GM21360 (cell line): ENCODE measurements around the gene KMT2E.
"Not testable (repeated sequence)": the region's sequence is repeated elsewhere in the genome, so short reads cannot be mapped to it uniquely, and the experiment has no call there.

Source experiments
- ATAC-seq: cut with Tn5 transposase; IDR thresholded peaks from one replicate; pipeline ENCODE4 v1.9.1; 2021; ENCODE audit warnings: mild to moderate bottlenecking, moderate library complexity; ENCODE audit not compliant: unreplicated experiment

The KMT2E gene

DNA sequence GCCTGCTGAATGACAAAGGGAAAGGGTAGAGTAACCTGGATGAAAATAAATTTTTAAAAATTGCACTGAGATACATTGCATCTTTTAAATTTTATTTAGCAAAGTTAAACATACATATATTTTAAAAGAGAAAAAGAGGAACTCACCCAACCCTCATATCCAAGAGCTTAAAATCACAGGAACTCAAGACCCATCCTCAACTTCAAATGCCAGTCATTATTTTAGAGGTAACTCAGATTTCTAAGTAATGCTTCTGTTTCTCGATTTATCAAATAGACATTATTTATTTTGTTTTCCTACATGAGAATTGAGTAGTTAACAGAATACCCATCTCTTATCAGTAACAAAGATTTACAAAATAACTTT, 32.4 kb upstream of the KMT2E start:
- ATAC-seq, result no peak

DNA sequence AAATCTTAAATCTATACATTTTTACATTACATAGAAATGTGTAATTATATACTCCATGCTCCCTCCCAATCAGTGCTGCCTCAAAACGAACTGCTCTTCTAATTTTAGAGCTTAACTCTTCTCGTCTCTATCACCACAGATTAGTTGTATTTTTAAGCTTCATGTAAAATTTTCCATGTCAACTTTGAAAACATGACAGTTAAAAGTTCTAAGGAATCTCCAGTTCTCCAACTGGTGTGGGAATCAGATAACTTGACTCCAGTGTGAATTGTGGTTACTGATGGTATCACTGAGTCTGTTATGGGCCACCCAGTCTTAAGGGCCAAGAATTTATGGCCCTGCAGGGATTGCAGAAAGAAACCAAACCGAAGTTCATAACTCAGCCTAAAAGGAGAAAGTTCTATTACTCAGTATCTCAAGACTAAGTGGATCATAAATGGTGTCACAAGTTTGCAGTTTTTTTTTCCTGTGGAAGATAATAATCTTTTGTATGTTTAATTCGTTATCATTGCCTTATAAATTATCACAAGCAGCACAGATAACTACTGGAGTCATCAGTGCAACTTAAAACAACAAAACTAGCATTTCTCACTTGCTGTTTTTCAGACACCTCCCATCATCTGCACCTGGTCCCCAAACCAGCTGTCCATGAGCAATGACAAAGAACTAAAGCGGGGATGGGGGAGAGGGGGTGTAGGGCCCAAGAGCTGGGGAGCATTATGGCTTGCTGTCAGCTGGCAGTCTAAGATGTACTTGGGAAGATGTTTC, 31.5 kb upstream of the KMT2E start:
- no peak for ATAC-seq

DNA sequence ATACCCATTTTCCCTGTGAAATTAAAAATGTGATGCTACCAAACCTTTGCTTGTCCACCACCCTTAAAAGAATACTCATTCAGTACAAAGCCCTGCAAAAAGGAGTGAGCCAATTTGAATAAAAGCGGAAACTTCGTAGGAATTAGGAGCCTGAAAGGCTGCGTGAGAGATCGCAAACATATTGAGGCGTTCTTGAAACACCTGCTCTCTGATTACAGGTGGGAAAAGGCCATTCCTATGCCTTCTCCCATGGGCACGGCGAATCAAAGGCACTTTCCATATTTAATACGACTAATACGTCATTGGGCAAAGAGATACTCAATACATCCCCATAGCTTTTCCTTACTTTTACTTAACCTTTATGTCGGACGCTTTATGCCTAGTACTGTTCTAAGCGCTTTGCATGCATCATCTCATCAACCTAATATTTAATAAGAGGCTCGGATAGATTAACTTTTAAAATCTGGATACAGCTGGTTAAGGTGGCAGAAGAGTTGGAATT, 30.9 kb upstream of the KMT2E start:
- ATAC-seq, result no peak

DNA sequence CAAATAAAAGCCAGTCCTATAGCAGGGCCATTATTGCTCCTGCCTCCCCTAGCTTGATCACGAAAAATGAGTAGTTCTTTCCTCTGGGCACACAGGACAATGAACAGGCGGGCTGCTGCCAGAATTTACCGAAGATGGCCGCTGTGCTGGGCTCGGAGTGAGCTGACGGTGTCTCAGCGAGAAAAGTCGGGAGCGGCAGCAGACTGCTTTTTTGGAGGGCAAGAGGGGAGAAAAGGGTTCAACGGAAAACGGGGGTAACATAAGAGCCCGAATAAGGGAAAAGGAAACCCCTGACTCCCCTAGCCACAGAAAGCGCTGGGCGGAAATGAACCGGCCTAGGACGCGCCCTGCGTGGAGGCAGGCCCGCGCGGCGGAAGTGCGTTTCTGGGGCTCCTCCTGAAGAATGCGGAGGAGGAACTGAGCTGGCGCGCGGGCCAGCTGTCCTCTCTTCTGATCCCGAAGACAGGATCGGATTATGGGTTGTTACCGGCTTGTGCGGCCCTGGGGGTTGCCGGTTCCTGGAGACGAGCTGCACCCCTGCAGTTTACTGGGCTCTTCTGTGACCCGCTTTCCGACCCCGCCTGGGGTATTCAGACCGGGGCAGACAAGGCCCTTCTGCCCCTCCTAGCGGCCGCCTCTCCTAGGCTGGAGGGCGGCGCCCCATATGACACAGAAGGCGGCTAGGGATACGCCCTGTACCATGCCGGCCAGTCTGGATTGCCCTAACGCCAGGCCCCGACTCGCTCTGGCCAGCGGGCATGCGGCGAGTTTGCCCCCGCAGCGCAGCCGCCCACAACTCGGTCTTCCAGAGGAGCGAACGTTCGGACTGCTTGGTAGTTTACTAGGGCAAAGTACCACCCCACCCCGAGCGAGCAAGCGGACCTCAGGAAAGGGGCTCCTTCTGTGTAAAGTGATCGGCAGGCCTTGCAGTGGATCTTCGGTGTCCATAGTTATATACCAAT, 30.1 kb upstream of the KMT2E start:
- ATAC-seq, result peak; percentile 79

DNA sequence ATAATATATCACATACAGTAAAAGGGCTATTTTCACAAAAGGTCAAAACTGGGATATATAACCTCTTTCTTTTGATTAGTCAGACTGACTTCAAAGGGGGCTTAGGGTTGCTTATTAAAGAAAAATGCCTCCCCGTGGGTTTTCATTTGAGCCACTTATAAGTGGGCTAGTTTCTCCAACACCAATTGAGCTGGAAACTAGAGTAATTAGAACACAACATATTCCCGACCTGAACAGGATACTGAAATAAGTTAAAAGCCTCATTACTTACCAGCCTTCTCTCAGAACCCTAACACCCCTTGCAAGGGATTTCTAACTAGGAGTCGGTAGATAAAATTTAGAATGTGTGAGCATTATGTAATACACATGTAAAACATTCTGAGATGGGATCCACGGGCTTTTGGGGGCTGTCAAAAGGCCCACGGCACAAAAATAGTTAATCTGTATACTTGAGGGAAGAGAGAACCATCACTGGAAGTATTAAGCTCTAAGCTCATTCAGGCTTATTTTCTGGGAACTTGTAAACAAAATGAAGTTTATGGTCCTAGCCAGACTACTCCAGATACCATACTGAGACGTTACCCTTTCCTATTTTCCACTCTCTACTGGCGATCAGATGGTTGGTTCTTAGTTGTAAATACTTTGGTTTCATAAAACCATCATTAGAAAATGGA, 29.3 kb upstream of the KMT2E start:
- ATAC-seq, result no peak

DNA sequence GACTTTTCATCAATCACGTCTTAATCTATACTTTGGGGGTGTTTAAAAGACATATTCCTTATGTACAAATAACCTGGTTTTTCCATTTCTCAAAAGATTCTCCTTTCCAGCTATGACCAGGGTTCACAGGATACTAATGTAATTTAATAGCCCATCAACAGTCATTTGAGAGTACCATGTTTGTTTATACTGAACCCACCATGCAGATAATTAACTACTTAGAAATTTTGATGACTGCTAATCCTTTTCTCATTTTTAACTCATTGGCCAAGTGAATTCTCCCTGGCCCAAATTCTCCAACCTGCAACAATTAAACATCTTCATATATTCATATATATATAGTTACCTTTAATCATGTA, 28.8 kb upstream of the KMT2E start:
- ATAC-seq, result no peak

DNA sequence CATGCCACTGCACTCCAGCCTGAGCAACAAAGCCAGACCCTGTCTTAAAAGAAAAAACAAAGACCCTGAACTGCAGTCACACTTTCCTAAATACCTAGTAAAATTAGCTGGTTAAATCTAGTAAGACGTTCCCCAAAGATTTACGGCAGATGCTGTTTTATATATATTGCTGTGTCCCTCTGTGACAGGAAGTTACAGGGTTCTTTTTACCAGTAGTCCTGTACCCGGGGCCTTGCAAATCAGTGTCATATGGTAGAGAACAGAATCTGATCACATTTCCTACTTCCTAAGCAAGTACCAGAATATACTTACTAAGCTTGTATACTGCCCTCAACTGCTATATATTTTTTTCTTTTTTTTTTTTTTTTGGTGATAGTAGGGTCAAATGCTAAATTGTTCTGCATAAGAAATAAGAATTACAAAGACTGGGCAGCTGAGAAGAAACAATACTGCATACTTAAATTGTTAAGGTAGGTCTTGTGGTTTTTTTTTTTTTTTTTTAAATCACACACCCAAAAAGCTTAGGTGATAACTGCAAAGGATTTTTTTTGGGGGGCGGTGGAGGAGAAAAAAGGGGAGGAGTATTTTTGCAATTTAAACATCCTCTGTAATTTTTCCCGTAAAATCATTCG, 27.3 kb upstream of the KMT2E start:
- ATAC-seq, result no peak

DNA sequence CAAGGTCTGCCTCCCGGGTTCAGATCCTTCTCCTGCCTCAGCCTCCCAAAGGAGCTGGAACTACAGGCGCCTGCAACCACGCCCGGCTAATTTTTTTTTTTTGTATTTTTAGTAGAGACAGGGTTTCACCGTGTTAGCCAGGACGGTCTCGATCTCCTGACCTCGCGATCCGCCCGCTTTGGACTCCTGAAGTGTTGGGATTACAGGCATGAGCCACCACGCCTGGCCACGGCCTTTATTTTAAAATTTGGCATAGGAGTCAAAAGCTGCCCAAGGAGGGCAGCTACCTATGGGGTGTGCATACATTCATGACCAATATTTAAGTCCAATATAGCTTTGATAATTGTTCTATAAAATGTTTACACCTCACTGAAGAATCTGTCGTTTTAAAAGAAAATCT, 26.6 kb upstream of the KMT2E start:
- ATAC-seq, result not testable (repeated sequence)

DNA sequence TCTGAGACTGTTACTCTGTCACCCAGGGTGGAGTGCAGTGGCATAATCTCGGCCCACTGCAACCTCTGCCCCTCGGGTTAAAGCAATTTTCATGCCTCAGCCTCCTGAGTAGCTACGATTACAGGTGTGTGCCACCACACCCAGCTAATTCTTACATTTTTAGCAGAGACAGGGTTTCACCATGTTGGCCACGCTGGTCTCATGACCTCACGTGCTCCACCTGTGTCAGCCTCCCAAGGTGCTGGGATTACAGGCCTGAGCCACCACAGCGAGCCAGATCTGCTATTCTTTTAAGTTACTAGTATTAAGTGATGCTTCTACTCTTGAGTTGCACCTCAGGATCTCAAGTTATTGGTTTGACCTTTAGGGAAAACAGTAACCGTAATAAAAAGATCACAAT, 23.0 kb upstream of the KMT2E start:
- no peak for ATAC-seq

DNA sequence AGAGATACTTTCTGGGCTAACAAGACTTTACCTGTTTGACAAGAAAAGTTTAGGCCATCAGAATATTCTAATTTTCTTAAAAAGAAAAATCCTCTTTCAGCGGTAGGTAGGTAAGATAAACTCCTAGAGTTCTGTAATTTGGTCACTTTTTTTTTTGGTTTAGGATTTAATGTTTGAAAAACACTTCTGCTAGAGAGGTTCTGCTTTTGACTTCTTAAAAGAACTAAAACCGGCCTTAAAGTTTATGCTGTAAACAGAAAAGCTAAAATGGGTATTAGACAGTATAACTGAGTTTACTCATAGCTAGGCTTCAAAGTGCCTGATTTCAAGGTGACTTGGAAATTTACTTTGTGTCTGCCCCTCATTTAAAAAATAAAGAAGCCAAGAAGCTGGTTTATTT, 21.7 kb upstream of the KMT2E start:
- no peak for ATAC-seq

DNA sequence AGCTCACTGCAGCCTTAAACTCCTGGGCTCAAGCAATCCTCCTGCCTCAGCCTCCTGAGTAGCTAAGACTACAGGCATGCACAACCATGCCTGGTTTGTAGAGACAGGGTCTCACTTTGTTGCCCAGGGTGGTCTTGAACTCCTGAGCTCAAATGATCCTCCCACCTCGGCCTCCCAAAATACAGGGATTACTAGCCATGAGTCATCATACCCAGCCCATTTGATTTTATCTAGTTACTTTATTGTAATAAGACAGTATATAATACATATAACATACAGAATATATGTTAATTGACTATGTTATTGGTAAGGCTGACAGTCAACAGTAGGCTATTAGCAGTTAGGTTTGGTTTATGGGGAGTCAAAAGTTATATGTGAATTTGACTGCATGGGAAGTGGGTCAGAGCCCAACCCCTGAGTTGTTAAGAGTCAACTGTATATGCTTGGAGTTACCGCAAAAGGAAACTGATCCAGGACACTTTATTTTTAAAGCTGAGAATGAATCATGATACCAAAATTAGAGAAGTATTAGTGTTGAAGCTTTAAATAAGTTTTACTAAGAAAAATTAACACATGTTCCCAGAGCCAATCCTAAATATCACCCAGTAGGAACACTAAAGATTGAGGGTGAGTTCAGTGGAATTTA, 20.7 kb upstream of the KMT2E start:
- ATAC-seq, result no peak

DNA sequence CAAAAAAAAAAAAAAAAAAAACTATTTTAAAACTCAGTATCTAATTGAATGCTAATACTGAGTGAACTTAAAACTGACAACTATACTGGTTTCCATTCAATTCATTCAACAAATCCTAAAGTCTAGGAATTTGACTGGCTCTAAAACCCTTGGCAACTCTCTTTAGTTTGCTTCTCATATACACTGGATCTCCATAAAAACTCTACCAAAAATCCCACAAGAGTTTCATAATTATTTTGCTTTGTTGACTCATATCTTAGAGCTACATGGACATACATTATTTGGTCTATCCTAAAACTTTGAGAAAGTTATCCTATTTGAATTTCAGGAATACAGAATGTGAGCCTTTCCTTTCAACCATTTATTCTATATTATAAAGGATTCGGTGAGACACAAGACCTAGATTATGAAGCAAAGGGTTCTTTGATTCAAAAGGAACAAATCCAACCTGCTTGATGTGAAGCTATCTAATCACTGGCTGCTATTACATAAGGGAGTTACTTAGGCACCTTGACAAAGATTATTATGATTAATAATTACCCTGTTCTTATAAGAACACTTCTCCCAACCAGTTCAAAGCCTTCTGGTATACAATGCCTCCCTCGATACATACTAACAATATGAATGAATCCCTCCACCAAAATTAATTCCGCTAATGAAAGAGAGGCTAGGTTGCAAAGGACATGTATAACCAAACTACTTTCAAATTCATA, 15.8 kb upstream of the KMT2E start:
- ATAC-seq, result no peak

DNA sequence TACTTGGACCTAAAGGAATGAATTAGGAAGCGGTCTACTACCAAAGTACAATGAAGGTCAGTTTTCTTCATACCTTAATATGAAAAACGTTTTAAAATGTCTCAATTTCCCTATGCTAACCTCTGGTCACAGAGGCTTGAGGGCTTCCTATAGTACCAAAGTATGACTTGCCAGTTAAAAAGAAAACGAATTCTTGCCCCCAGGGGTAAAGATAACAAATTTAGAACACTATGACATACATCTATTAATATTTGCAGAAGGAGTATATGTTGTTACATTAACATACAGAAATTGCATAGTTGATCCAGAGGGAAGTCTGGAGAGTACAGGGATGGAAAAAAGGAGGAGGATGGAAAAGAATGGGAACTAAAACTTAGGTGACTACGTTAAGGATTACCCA, 13.8 kb upstream of the KMT2E start:
- no peak for ATAC-seq

DNA sequence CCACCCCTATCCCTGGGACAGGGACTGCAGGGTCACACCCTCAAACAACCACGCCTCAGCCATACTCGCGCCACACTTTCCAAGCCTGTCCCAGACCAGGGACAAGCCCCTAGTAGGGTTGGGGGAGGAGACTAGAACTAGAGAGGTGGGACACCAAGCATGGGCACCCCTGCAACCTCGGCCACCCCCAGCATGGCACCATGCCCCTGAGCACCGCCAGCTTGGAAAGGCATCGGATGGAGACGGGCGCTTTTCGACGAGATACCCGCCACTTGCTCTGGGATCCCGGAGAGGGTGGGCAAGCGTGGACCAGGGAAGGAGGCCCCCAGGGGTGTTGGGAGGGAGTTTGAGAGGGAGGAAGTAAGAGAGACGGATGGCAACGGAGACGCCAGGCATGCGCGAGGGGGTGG, 13.1 kb upstream of the KMT2E start:
- ATAC-seq, result no peak

DNA sequence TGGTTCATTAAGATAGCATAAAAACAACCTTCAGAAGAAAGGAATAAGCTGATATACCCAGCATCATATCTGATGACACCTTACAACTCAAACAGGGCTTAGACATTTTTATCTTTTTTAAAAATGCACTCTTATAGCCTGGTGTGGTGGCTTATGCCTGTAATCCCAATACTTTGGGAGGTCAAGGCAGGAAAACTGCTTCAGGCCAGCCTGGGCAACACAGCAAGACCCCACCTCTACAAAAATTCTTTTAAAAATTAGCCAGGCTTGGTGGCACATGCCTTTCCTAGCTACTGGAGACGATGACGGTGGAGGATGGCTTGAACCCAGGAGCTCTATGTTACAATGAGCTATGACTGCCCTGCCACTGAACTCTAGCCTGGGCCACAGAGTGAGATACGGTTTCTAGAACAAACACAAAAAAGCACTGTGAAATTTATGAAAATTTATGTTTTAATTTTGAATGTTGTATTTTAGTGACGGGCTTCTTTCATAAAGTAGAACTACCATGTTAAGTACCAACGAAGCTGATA, 12.3 kb upstream of the KMT2E start:
- no peak for ATAC-seq

DNA sequence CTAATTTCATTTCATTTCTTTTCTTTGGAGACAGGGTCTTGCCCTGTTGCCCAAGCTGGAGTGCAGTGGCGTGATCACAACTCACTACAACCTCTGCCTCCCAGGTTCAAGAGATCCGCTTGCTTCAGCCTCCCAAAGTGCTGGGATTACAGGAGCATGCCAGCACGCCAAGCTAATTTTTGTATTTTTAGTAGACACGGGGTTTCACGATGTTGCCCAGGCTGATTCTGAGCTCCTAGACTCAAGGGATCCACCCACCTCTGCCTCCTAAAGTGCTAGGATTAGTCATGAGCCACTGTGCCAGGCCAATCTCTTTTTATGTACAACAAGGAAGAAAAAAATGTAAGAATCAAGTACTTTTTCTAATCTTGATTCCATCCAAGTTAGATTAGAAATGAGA, 10.7 kb upstream of the KMT2E start:
- ATAC-seq, result no peak

DNA sequence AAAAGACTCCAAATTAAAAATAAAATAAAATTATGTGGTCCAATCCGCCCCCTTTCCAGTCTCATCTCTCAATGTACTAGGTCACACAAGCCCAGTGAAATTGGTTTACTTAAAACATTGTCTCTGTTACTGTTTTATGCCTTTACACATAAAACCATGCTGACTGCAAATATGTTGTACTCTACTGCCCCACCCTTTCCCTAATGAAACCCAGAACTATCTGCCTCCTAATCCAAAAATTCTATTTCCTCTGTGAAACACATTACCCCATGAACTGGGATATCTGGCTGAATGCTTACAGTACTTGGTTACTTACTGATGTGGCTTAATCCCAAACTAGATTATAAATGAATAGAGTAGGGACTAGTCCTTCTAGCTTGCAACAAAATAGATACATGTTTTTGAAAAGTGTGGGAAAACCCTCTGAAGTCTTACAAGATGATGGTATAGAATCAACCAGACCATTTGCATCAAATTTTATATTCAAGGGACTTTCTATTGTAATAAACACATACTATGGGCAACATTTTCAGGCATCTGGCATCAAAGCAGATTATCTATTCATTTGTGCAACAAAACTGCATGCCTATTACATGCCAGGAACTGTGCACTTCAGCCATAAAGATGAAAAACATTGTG, 10.0 kb upstream of the KMT2E start:
- ATAC-seq, result no peak

DNA sequence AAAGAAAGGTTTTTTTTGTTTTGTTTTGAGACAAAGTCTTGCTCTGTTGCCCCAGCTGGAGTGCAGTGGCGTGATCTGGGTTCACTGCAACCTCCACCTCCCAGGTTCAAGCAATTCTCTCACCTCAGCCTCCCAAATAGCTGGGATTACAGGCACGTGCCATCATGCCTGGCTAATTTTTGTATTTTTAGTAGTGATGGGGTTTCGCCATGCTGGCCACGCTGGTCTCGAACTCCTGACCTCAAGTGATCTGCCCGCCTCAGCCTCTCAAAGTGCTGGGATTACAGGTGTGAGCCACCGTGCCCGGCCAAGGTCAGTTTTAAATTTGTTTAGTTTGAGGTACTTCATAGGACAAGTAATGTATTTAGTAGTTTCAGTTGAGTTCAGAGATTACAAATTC, 9.0 kb upstream of the KMT2E start:
- ATAC-seq, result not testable (repeated sequence)

DNA sequence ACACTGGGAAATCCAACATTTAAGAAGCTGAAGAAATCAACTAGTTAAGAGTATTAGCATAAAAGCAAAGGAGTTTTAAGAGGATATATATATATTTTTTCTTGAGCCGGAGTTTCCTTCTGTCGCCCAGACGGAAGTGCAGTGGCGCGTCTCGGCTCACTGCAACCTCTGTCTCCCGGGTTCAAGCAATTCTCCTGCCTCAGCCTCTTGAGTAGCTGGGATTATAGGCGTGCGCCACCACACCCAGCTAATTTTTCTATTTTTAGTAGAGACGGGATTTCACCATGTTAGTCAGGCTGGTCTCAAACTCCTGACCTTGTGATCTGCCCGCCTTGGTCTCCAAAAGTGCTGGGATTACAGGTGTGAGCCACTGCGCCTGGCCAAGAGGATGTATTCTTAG, 8.5 kb upstream of the KMT2E start:
- not testable (repeated sequence) for ATAC-seq
